Activated CD8-positive, alpha-beta T cell treated with anti-CD3 and anti-CD28 coated beads for 36 hours (primary cell): ENCODE data around the gene OBSCN. TPM values are rescaled to one million over a fixed set of nuclear protein-coding genes. Genes with fewer than 3 reads are reported as not detected.

ENCODE experiments used
- ATAC-seq: fragments of 200-7000 bp; cut with Tn5 transposase; one replicate; pipeline ENCODE4 v1.10.0; 2021; ENCODE audit warnings: mild to moderate bottlenecking, moderate library complexity
- CTCF ChIA-PET: fragments of 350-600 bp; sonication (Branson Sonifier 250); formaldehyde crosslinking; loops from one replicate; lab custom pipeline; 2021; ENCODE audit warnings: antibody characterized with exemption; lab: Charles Lee
- POLR2A ChIA-PET: fragments of 350-600 bp; sonication (Branson Sonifier 250); formaldehyde crosslinking; loops from one replicate; lab custom pipeline; 2021; ENCODE audit warnings: antibody characterized with exemption; lab: Charles Lee
- DNase-seq: peaks from one replicate; pipeline ENCODE4 v3.0.0-alpha.2; 2020
- H3K27ac Mint-ChIP-seq: one replicate; pipeline ENCODE4 v1.8.0; 2021; ENCODE audit warnings: mild to moderate bottlenecking, mixed read lengths
- H3K27me3 Mint-ChIP-seq: one replicate; pipeline ENCODE4 v1.8.0; 2021; ENCODE audit warnings: mixed read lengths
- H3K36me3 Mint-ChIP-seq: one replicate; pipeline ENCODE4 v1.8.0; 2021; ENCODE audit warnings: low read depth, mixed read lengths
- H3K4me1 Mint-ChIP-seq: one replicate; pipeline ENCODE4 v1.8.0; 2021; ENCODE audit warnings: low read depth, mixed read lengths
- H3K4me3 Mint-ChIP-seq: one replicate; pipeline ENCODE4 v1.8.0; 2021; ENCODE audit warnings: mild to moderate bottlenecking, moderate library complexity, mixed read lengths
- H3K9me3 Mint-ChIP-seq: one replicate; pipeline ENCODE4 v1.8.0; 2021; ENCODE audit warnings: mixed read lengths
- intact Hi-C: fragments of 100-400 bp; cut with micrococcal nuclease; formaldehyde crosslinking; loops from one replicate; pipeline ENCODE4 v1.10.0; 2022
- total RNA-seq, 2 experiments: library from RNA; stranded (reverse); gene quantifications; one replicate each; pipeline ENCODE4 v1.2.3, GENCODE V29; 2021
- TF ChIP-seq, protein P1 (sequence below): fragments of 200-600 bp; IDR thresholded peaks from one replicate; pipeline ENCODE4 v1.8.0; 2022; ENCODE audit warnings: antibody characterized with exemption, mild to moderate bottlenecking

OBSCN gene
- total RNA-seq, 2 experiments from 2014 or later, result 21.6 to 23.7 TPM

DNA sequence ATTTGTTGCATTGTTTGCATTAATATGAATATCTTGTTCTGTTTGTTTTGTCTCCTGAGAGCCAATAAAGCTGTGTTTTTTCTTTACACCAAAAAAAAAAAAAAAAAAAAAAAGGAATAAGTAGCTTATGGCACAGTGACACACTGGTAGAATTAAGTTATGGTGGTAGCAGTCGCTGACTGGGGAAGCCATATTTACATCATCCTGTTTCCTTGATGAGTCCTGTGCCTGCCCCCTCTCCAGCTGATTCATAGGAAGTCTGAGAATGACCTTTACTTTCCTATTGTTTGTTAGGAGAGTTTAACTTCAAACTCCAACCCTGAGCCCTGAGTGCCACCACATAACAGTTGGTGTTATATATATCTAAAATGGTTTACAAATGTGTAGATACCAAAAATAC, 62.2 kb downstream of the OBSCN start:
- intact Hi-C loops, result no loop called here
- TF ChIP-seq, protein P1, sequence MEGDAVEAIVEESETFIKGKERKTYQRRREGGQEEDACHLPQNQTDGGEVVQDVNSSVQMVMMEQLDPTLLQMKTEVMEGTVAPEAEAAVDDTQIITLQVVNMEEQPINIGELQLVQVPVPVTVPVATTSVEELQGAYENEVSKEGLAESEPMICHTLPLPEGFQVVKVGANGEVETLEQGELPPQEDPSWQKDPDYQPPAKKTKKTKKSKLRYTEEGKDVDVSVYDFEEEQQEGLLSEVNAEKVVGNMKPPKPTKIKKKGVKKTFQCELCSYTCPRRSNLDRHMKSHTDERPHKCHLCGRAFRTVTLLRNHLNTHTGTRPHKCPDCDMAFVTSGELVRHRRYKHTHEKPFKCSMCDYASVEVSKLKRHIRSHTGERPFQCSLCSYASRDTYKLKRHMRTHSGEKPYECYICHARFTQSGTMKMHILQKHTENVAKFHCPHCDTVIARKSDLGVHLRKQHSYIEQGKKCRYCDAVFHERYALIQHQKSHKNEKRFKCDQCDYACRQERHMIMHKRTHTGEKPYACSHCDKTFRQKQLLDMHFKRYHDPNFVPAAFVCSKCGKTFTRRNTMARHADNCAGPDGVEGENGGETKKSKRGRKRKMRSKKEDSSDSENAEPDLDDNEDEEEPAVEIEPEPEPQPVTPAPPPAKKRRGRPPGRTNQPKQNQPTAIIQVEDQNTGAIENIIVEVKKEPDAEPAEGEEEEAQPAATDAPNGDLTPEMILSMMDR, result no peak
- ATAC-seq, result no peak
- Mint-ChIP-seq H3K4me1 (peaks cover 7% of the 10 kb centered on the region), H3K27ac (no peak overlapping the region), H3K9me3 (no peaks in the 10 kb centered on the region), H3K36me3 (no peaks in the 10 kb centered on the region), H3K27me3 (no peaks in the 10 kb centered on the region), H3K4me3 (no peak overlapping the region)
- CTCF ChIA-PET, result interaction anchor here (1.3 kb wide), 1 partner anchor 231 kb away, joined by 4 read pairs; no protein-coding TSS in a partner anchor
- POLR2A ChIA-PET, result interaction anchor here (0.6 kb wide), 1 partner anchor 12 kb away, joined by 3 read pairs; no protein-coding TSS in a partner anchor
- no peak for DNase-seq

DNA sequence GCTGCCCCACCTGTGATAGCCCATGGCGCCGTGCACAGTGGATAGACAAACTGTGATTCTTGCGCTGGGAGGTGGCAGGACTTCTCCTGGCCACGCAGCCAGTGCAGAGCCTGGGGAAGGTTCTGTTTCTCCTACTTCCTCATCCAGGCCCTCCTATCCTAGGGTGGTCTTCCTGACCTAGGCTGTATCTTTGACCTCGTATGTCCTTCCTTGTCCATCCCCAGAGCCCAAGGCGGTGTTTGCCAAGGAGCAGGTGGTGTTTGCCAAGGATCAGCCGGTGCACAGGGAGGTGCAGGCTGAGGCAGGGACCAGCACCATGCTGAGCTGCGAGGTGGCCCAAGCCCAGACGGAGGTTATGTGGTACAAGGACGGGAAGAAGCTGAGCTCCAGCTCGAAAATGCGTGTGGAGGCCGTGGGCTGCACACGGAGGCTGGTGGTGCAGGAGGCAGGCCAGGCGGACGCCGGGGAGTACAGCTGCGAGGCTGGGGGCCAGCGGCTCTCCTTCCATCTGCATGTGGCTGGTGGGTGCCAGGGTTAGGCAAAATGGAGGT, 63.9 kb downstream of the OBSCN start:
- peaks cover 8% of the 10 kb centered on the region for H3K4me1 Mint-ChIP-seq
- ATAC-seq (no peak), DNase-seq (no peak)
- intact Hi-C loops, result no loop called here
- POLR2A ChIA-PET, result interaction anchor here (0.6 kb wide), 1 partner anchor 164 kb away, joined by 3 read pairs; no protein-coding TSS in a partner anchor
- H3K9me3 Mint-ChIP-seq, result no peaks in the 10 kb centered on the region
- TF ChIP-seq, protein P1, result no peak
- H3K4me3 Mint-ChIP-seq, result no peak overlapping the region
- CTCF ChIA-PET, result interaction anchor here (1.0 kb wide), 1 partner anchor 272 kb away, joined by 3 read pairs; no protein-coding TSS in a partner anchor
- H3K27me3 Mint-ChIP-seq, result no peaks in the 10 kb centered on the region
- H3K36me3 Mint-ChIP-seq, result no peaks in the 10 kb centered on the region
- no peak overlapping the region for H3K27ac Mint-ChIP-seq

DNA sequence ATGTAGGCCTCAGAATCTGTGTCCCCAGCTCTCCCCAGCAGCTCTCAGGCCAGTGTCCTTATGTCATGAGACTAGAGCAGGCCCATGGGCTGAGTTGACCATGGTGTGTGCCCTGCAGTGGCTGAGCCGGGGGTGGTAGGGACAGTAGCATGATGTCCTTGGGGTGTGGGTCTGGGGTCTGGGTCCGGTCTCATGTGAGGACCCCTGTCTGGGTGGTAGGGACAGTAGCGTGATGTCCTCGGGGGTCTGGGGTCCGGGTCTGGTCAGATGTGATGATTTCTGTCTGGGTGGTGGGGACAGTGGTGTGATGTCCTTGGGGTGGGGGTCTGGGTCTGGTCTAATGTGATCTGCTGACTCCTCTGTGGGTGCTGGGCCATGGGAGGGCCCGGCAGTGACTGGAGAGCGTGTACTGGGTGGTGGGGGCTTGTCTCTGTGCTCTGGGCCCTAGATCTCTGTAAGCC, 64.5 kb downstream of the OBSCN start:
- intact Hi-C loops, result no loop called here
- Mint-ChIP-seq H3K27me3 (no peaks in the 10 kb centered on the region), H3K36me3 (no peaks in the 10 kb centered on the region), H3K4me3 (no peak overlapping the region), H3K9me3 (no peaks in the 10 kb centered on the region), H3K4me1 (peaks cover 8% of the 10 kb centered on the region), H3K27ac (no peak overlapping the region)
- TF ChIP-seq, protein P1, result no peak
- CTCF ChIA-PET, result no interaction called here
- no peak for ATAC-seq
- DNase-seq, result no peak
- POLR2A ChIA-PET, result no interaction called here

- intact Hi-C loops, result no loop called here
- Mint-ChIP-seq H3K36me3 (no peaks in the 10 kb centered on the region), H3K9me3 (no peaks in the 10 kb centered on the region), H3K27me3 (no peaks in the 10 kb centered on the region), H3K4me1 (peaks cover 8% of the 10 kb centered on the region), H3K27ac (no peak overlapping the region), H3K4me3 (no peak overlapping the region)
- ChIA-PET CTCF (no interaction called here), POLR2A (interaction anchor here (1.0 kb wide), 1 partner anchor 106 kb away, joined by 4 read pairs; no protein-coding TSS in a partner anchor)
- TF ChIP-seq, protein P1, result no peak
- no peak for DNase-seq
- ATAC-seq, result no peak
Measured at GRCh38 chr1:228272831-228273571, 65.2 kb downstream of the OBSCN start.
